OCI-LY7 (cell line): ENCODE data around the gene PLCL2. TPM values are rescaled to one million over a fixed set of nuclear protein-coding genes. Genes with fewer than 3 reads are reported as not detected.

ENCODE experiments used
- BruUV-seq: library from RNA; stranded (reverse); fragments of 400-500 nt; replicated peaks from 2 replicates; lab custom pipeline; 2021; lab: Mats Ljungman, UMichigan
- CTCF ChIA-PET: fragments of 300-600 bp; sonication (Branson Sonifier 250); formaldehyde crosslinking; loops from one replicate; lab custom pipeline; 2022; ENCODE audit warnings: antibody characterized with exemption; ENCODE audit not compliant: unreplicated experiment; lab: Charles Lee
- POLR2A ChIA-PET: fragments of 300-600 bp; sonication (Branson Sonifier 250); formaldehyde crosslinking; loops from one replicate; lab custom pipeline; 2022; ENCODE audit warnings: antibody characterized with exemption; lab: Charles Lee
- DNase-seq: peaks from one replicate; pipeline ENCODE4 v3.0.0-alpha.2; 2015; ENCODE audit warnings: low spot score
- H2AFZ ChIP-seq: fragments of 200-600 bp; sonication (generic), shearing (Covaris generic); 2 replicates; pipeline ENCODE4 v1.6.1; 2014; ENCODE audit warnings: mild to moderate bottlenecking, antibody characterized with exemption, low read length, moderate library complexity
- H3K27ac ChIP-seq: fragments of 200-600 bp; sonication (generic); 2 replicates; pipeline ENCODE4 v1.5.1; 2014; ENCODE audit warnings: mixed run types, low read depth, mild to moderate bottlenecking, moderate library complexity, low read length, inconsistent platforms; ENCODE audit not compliant: poor library complexity, severe bottlenecking
- H3K36me3 ChIP-seq: fragments of 200-600 bp; sonication (generic); 2 replicates; pipeline ENCODE4 v1.6.1; 2014; ENCODE audit warnings: mild to moderate bottlenecking, antibody characterized with exemption, low read length, moderate library complexity, mixed read lengths; ENCODE audit not compliant: insufficient read depth
- H3K4me1 ChIP-seq: fragments of 200-600 bp; sonication (generic); 2 replicates; pipeline ENCODE4 v1.5.1; 2014; ENCODE audit warnings: mild to moderate bottlenecking, low read length; ENCODE audit not compliant: insufficient read depth, poor library complexity, severe bottlenecking
- H3K4me2 ChIP-seq: fragments of 200-600 bp; sonication (generic); 2 replicates; pipeline ENCODE4 v1.6.1; 2014; ENCODE audit warnings: mild to moderate bottlenecking, low read length
- H3K4me3 ChIP-seq: fragments of 200-600 bp; sonication (generic); 2 replicates; pipeline ENCODE4 v1.5.1; 2014; ENCODE audit warnings: mild to moderate bottlenecking, low read depth, low read length; ENCODE audit not compliant: poor library complexity, severe bottlenecking
- H3K79me2 ChIP-seq: fragments of 200-600 bp; sonication (generic); 2 replicates; pipeline ENCODE4 v1.6.1; 2016; ENCODE audit warnings: low read depth, mild to moderate bottlenecking, low read length, moderate library complexity, mixed read lengths; ENCODE audit not compliant: insufficient read depth
- H3K9me2 ChIP-seq: fragments of 200-600 bp; sonication (generic); 2 replicates; pipeline ENCODE4 v1.6.1; 2016; ENCODE audit warnings: mild to moderate bottlenecking, low read length, mixed read lengths; ENCODE audit not compliant: insufficient read depth
- H3K9me3 ChIP-seq: fragments of 200-600 bp; sonication (generic); 2 replicates; pipeline ENCODE4 v1.6.1; 2014; ENCODE audit warnings: mild to moderate bottlenecking, mixed run types, low read length, mixed read lengths
- H4K20me1 ChIP-seq: fragments of 200-600 bp; sonication (generic); 2 replicates; pipeline ENCODE4 v1.6.1; 2014; ENCODE audit warnings: mild to moderate bottlenecking, antibody characterized with exemption, low read length, moderate library complexity, mixed read lengths; ENCODE audit not compliant: insufficient read depth
- EZH2phosphoT487 ChIP-seq: fragments of 200-600 bp; sonication (generic); IDR thresholded peaks from 2 replicates; pipeline ENCODE4 v1.6.1; 2018; ENCODE audit warnings: low read depth, borderline replicate concordance, mild to moderate bottlenecking, mixed run types, antibody characterized with exemption, low read length, moderate library complexity, mixed read lengths
- intact Hi-C: fragments of 100-400 bp; cut with micrococcal nuclease; formaldehyde crosslinking; loops from one replicate; pipeline ENCODE4 v1.10.0; 2022; ENCODE audit not compliant: unreplicated experiment
- total RNA-seq, 2 experiments: library from RNA; depleted of rRNA in 1 of 2; stranded (reverse); fragments of >200 nt in 1 of 2; shearing (Covaris generic) in 1 of 2; gene quantifications; 2 replicates each; pipeline ENCODE4 v1.2.3, GENCODE V29; 2014 to 2022
- TF ChIP-seq, protein P1 (sequence below): fragments of 200-600 bp; sonication (generic); conservative IDR thresholded peaks from 2 replicates; pipeline ENCODE4 v1.5.1; 2014; ENCODE audit warnings: mild to moderate bottlenecking, antibody characterized with exemption, low read length, moderate library complexity, mixed read lengths

The PLCL2 gene
- total RNA-seq, 2 experiments from 2014 or later = 34.1 to 41.6 TPM

DNA sequence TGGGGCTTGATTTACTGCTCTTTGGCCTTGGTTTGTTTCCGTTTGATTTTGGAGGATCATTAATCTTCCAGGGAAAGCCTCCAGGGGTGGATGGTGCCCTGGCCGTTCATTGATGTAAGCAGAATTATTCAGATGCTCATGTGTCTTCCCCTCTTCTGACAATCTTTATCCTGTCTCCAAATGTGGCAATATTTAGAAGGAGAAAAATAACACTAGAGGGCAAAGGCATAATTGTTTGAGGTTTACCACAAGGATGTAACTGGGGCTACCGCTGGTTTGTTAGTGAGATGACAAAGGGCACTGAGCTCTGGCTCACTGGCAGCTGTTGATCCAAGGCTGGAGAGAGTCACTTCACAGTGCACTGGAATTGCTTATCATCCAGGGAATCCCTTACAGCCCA is 18.2 kb upstream of the PLCL2 start:
- POLR2A ChIA-PET = interaction anchor here (2.9 kb wide), 1 partner anchor 24 kb away, joined by 20 read pairs; no protein-coding TSS in a partner anchor
- H3K9me3 ChIP-seq = no peaks in the 10 kb centered on the region
- no peaks in the 10 kb centered on the region for H4K20me1 ChIP-seq
- H3K9me2 ChIP-seq = no peaks in the 10 kb centered on the region
- H3K4me2 ChIP-seq = 0 out of 2 replicates have a peak overlapping the region, but pooled peaks have one; percentile 52
- CTCF ChIA-PET = no interaction called here
- BruUV-seq = no TSS peak
- no peaks in the 10 kb centered on the region for H3K36me3 ChIP-seq
- H3K4me3 ChIP-seq = no peak overlapping the region
- H3K4me1 ChIP-seq = peaks cover 32% of the 10 kb centered on the region
- peak; percentile 16 for DNase-seq
- H3K27ac ChIP-seq = no peak overlapping the region
- intact Hi-C loops = no loop called here
- H2AFZ ChIP-seq = peak overlapping the region; percentile 71; the same call in 1 of the 2 replicates
- no peaks in the 10 kb centered on the region for H3K79me2 ChIP-seq
- TF ChIP-seq EZH2phosphoT487 = no peak
- TF ChIP-seq, protein P1, sequence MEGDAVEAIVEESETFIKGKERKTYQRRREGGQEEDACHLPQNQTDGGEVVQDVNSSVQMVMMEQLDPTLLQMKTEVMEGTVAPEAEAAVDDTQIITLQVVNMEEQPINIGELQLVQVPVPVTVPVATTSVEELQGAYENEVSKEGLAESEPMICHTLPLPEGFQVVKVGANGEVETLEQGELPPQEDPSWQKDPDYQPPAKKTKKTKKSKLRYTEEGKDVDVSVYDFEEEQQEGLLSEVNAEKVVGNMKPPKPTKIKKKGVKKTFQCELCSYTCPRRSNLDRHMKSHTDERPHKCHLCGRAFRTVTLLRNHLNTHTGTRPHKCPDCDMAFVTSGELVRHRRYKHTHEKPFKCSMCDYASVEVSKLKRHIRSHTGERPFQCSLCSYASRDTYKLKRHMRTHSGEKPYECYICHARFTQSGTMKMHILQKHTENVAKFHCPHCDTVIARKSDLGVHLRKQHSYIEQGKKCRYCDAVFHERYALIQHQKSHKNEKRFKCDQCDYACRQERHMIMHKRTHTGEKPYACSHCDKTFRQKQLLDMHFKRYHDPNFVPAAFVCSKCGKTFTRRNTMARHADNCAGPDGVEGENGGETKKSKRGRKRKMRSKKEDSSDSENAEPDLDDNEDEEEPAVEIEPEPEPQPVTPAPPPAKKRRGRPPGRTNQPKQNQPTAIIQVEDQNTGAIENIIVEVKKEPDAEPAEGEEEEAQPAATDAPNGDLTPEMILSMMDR = no peak

DNA sequence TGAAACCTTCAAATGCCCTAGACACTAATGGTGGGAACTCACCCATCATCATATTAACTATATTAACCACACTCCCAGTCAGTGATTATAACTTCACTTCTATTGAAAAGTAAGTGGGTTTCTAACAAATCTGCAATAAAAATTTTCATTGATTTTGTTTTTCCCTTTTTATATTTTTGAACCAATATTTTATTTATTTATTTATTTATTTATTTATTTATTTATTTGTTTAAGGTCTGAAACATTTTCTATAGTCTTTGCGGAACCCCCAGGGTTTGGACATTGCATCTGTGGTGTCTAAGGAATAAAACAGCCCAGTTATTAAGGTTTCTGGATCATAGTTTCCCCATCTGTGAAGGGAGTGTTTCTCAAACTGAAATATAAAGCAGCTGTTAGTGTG is 16.2 kb upstream of the PLCL2 start:
- H3K4me3 ChIP-seq = peak overlapping the region; percentile 3
- H3K9me3 ChIP-seq = no peaks in the 10 kb centered on the region
- intact Hi-C loops = no loop called here
- peak overlapping the region; percentile 71; the same call in 1 of the 2 replicates for H2AFZ ChIP-seq
- H3K9me2 ChIP-seq = no peaks in the 10 kb centered on the region
- peak overlapping the region; percentile 52 for H3K4me2 ChIP-seq
- ChIA-PET POLR2A (interaction anchor here (0.6 to 2.9 kb wide), 14 partner anchors 8 to 78 kb away, joined by 3 to 20 read pairs (median 4); partner anchors contain the start of gene PLCL2), CTCF (no interaction called here)
- TF ChIP-seq, protein P1 = no peak
- TF ChIP-seq EZH2phosphoT487 = no peak
- DNase-seq = no peak
- H3K79me2 ChIP-seq = no peaks in the 10 kb centered on the region
- no TSS peak for BruUV-seq
- H3K4me1 ChIP-seq = peaks cover 32% of the 10 kb centered on the region
- no peaks in the 10 kb centered on the region for H3K36me3 ChIP-seq
- H4K20me1 ChIP-seq = no peaks in the 10 kb centered on the region
- peak overlapping the region; percentile 29 for H3K27ac ChIP-seq

DNA sequence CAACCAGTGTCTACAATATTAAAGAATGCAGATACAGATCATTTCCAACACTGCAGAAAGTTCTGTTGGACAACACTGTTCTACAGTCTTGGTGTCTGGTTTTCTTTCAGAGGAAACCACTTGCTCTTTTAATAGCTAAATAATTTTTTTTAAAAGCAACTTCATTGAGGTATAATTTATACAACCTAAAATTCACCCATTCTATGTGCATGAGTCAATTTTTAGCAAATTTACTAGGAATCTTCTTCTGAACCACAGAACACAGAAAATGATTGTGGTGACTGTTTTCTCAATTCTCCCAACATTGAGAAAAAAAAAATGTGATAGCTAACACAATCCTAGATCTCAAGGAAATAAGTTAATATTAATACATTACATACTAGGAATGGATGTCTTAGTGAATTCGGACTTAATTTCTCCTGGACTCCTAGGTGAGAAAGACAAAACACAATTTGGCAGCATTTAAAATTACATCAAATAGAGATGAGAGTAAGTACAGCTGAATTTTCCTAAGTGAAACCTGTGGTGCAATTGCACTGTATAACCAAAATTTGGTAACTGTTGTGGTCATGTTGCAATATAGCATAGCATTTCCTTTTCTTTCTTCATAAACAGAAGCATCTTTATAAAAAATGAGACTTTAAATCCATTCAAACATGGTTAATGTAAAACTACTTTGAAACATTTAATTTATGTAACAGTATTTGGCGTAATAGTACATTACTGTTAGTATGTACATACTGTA is 15.3 kb upstream of the PLCL2 start:
- no peak overlapping the region; the same call in 1 of the 2 replicates for H2AFZ ChIP-seq
- H3K9me2 ChIP-seq = no peaks in the 10 kb centered on the region
- no peak overlapping the region for H3K27ac ChIP-seq
- no peaks in the 10 kb centered on the region for H3K36me3 ChIP-seq
- BruUV-seq = no TSS peak
- H3K4me1 ChIP-seq = peaks cover 32% of the 10 kb centered on the region
- intact Hi-C loops = no loop called here
- H3K9me3 ChIP-seq = no peaks in the 10 kb centered on the region
- CTCF ChIA-PET = interaction anchor here (0.8 kb wide), 1 partner anchor 11 kb away, joined by 3 read pairs; no protein-coding TSS in a partner anchor
- H3K4me3 ChIP-seq = no peak overlapping the region
- H4K20me1 ChIP-seq = no peaks in the 10 kb centered on the region
- POLR2A ChIA-PET = interaction anchor here (1.3 to 2.9 kb wide), 5 partner anchors 10 to 32 kb away, joined by 3 to 20 read pairs (median 10); partner anchors contain the start of gene PLCL2
- DNase-seq = no peak
- no peak for TF ChIP-seq EZH2phosphoT487
- TF ChIP-seq, protein P1 = no peak
- H3K79me2 ChIP-seq = no peaks in the 10 kb centered on the region
- no peak overlapping the region for H3K4me2 ChIP-seq
